OCI-LY3 (cell line): Measurements from ENCODE around the gene SLC25A45.

Experiments used
- H2AFZ ChIP-seq: fragments of 200-600, 300-600 bp; shearing (Covaris generic); 2 replicates; pipeline ENCODE4 v1.6.0; 2014; ENCODE audit warnings: antibody characterized with exemption, low read depth, low read length
- H3K27ac ChIP-seq: fragments of 200-600, 300-600 bp; sonication (generic); 2 replicates; pipeline ENCODE4 v1.5.1; 2014; ENCODE audit warnings: mild to moderate bottlenecking, low read length, moderate library complexity, mixed read lengths
- H3K27me3 ChIP-seq: fragments of 200-600, 300-600 bp; sonication (generic); 2 replicates; pipeline ENCODE4 v1.6.1; 2014; ENCODE audit warnings: low read depth, low read length, mixed read lengths
- H3K36me3 ChIP-seq: fragments of 200-600, 300-600 bp; sonication (generic); replicated peaks from 2 replicates; pipeline ENCODE3; 2014; ENCODE audit warnings: low read depth, low read length, mixed read lengths
- H3K4me1 ChIP-seq: fragments of 300-600, 200-600 bp; sonication (generic); 2 replicates; pipeline ENCODE4 v1.6.1; 2014; ENCODE audit warnings: low read length, mixed read lengths
- H3K4me2 ChIP-seq: fragments of 200-600, 300-600 bp; sonication (generic); 2 replicates; pipeline ENCODE4 v1.6.1; 2014; ENCODE audit warnings: low read length, mixed read lengths
- H3K4me3 ChIP-seq: fragments of 300-600, 200-600 bp; sonication (generic); 2 replicates; pipeline ENCODE4 v1.5.1; 2014; ENCODE audit warnings: antibody characterized with exemption, mild to moderate bottlenecking, low read length, moderate library complexity
- H3K79me2 ChIP-seq: fragments of 300-600, 200-600 bp; shearing (Covaris generic); 2 replicates; pipeline ENCODE4 v1.6.1; 2014; ENCODE audit warnings: mild to moderate bottlenecking, low read length, mixed read lengths
- H3K9ac ChIP-seq: fragments of 300-600, 200-600 bp; shearing (Covaris generic); 2 replicates; pipeline ENCODE4 v1.6.0; 2014; ENCODE audit warnings: mild to moderate bottlenecking, low read length, moderate library complexity
- H3K9me3 ChIP-seq: fragments of 200-600, 300-600 bp; shearing (Covaris generic); 2 replicates; pipeline ENCODE4 v1.6.1; 2014; ENCODE audit warnings: low read length, mixed read lengths; ENCODE audit not compliant: insufficient read depth
- H4K20me1 ChIP-seq: fragments of 200-600, 300-600 bp; sonication (generic); 2 replicates; pipeline ENCODE4 v1.6.1; 2016; ENCODE audit warnings: low read length, mixed read lengths; ENCODE audit not compliant: insufficient read depth
- CTCF ChIP-seq: fragments of 200-600, 300-600 bp; sonication (generic); IDR thresholded peaks from 2 replicates; pipeline ENCODE4 v1.5.1; 2014; ENCODE audit warnings: antibody characterized with exemption, low read length, low read depth
- EZH2phosphoT487 ChIP-seq: fragments of 200-600 bp; shearing (Covaris generic); IDR thresholded peaks from 2 replicates; pipeline ENCODE4 v1.6.1; 2018; ENCODE audit warnings: antibody characterized with exemption, mixed run types, low read depth

The SLC25A45 gene

GRCh38 chr11:65383778-65384177 lies 1.3 kb upstream of the SLC25A45 start:
- peaks cover 37% of the 10 kb centered on the region for H3K4me1 ChIP-seq
- no peaks in the 10 kb centered on the region for H3K9me3 ChIP-seq
- no peaks in the 10 kb centered on the region for H4K20me1 ChIP-seq
- no peak overlapping the region for H3K9ac ChIP-seq
- TF ChIP-seq CTCF (no peak), EZH2phosphoT487 (no peak)
- H3K27ac ChIP-seq = peak overlapping the region; percentile 82
- no peak overlapping the region for H3K4me3 ChIP-seq
- 0 out of 2 replicates have a peak overlapping the region, but pooled peaks have one; percentile 1 for H3K4me2 ChIP-seq
- no peak overlapping the region for H2AFZ ChIP-seq
- no peaks in the 10 kb centered on the region for H3K27me3 ChIP-seq
- no peaks in the 10 kb centered on the region for H3K36me3 ChIP-seq
- peaks cover 4% of the 10 kb centered on the region for H3K79me2 ChIP-seq

GRCh38 chr11:65382804-65383368 lies 440 bp upstream of the SLC25A45 start:
- H3K4me1 ChIP-seq = peaks cover 46% of the 10 kb centered on the region
- H3K27ac ChIP-seq = peak overlapping the region; percentile 82

GRCh38 chr11:65381716-65382032 lies 772 bp downstream of the SLC25A45 start:
- peak overlapping the region; percentile 76 for H3K4me3 ChIP-seq
- H4K20me1 ChIP-seq = no peaks in the 10 kb centered on the region
- no peaks in the 10 kb centered on the region for H3K36me3 ChIP-seq
- H3K4me1 ChIP-seq = peaks cover 50% of the 10 kb centered on the region
- peak overlapping the region; percentile 75 for H3K9ac ChIP-seq
- H3K27me3 ChIP-seq = no peaks in the 10 kb centered on the region
- H3K9me3 ChIP-seq = no peaks in the 10 kb centered on the region
- peaks cover under 1% of the 10 kb centered on the region; the same call in 1 of the 2 replicates for H3K79me2 ChIP-seq
- TF ChIP-seq CTCF (no peak), EZH2phosphoT487 (no peak)
- peak overlapping the region; percentile 96 for H3K4me2 ChIP-seq
- peak overlapping the region; percentile 69 for H2AFZ ChIP-seq
- peak overlapping the region; percentile 82 for H3K27ac ChIP-seq

More at GRCh38 chr11:65382804-65383368, 440 bp upstream of the SLC25A45 start:
- TF ChIP-seq EZH2phosphoT487 (no peak), CTCF (no peak)
- Histone ChIP-seq H3K9me3 (no peaks in the 10 kb centered on the region), H3K27me3 (no peaks in the 10 kb centered on the region), H2AFZ (peak overlapping the region; percentile 69; the same call in 1 of the 2 replicates), H3K36me3 (no peaks in the 10 kb centered on the region), H3K4me3 (peak overlapping the region; percentile 76), H3K4me2 (peak overlapping the region; percentile 96), H3K79me2 (peaks cover 4% of the 10 kb centered on the region), H3K9ac (peak overlapping the region; percentile 75), H4K20me1 (no peaks in the 10 kb centered on the region)

- Histone ChIP-seq H3K79me2 (no peaks in the 10 kb centered on the region; the same call in 1 of the 2 replicates), H3K9ac (no peak overlapping the region), H3K4me2 (peak overlapping the region; percentile 96), H3K4me1 (peaks cover 46% of the 10 kb centered on the region), H3K27ac (no peak overlapping the region), H4K20me1 (no peaks in the 10 kb centered on the region), H3K27me3 (no peaks in the 10 kb centered on the region), H3K36me3 (no peaks in the 10 kb centered on the region), H3K4me3 (no peak overlapping the region), H3K9me3 (no peaks in the 10 kb centered on the region), H2AFZ (no peak overlapping the region)
- no peak for TF ChIP-seq EZH2phosphoT487
- TF ChIP-seq CTCF = no peak
These were observed 1.9 kb downstream of the SLC25A45 start for GRCh38 chr11:65380460-65381119.
